MV-4-11 (cell line): ENCODE data around the gene IKZF4.
"Not testable (repeated sequence)": the region's sequence is repeated elsewhere in the genome, so short reads cannot be mapped to it uniquely, and the experiment has no call there.

Experiments used
- DNase-seq: peaks from one replicate; lab custom pipeline; 2025; lab: John Stamatoyannopoulos, UW

Gene IKZF4

GRCh38 chr12:55999522-55999921, 21.3 kb upstream of the IKZF4 start:
- not testable (repeated sequence) for DNase-seq

- DNase-seq = not testable (repeated sequence)
Measured at GRCh38 chr12:55999999-56000540, 20.8 kb upstream of the IKZF4 start.

- no peak for DNase-seq
Measured at GRCh38 chr12:56001487-56002100, 19.2 kb upstream of the IKZF4 start.

- peak; percentile 93 for DNase-seq
Measured at GRCh38 chr12:56003376-56003775, 17.5 kb upstream of the IKZF4 start.

GRCh38 chr12:56004211-56004610, 16.6 kb upstream of the IKZF4 start:
- no peak for DNase-seq

- no peak for DNase-seq
Measured at GRCh38 chr12:56007564-56008559, 13.0 kb upstream of the IKZF4 start.

- no peak for DNase-seq
Measured at GRCh38 chr12:56010111-56010570, 10.7 kb upstream of the IKZF4 start.

- DNase-seq = no peak
Measured at GRCh38 chr12:56011509-56012090, 9.2 kb upstream of the IKZF4 start.

- DNase-seq = no peak
Measured at GRCh38 chr12:56013482-56013881, 7.4 kb upstream of the IKZF4 start.

- DNase-seq = no peak
Measured at GRCh38 chr12:56014205-56014604, 6.6 kb upstream of the IKZF4 start.

GRCh38 chr12:56017181-56017580, 3.7 kb upstream of the IKZF4 start:
- no peak for DNase-seq

GRCh38 chr12:56018356-56018755, 2.5 kb upstream of the IKZF4 start:
- DNase-seq = no peak

- no peak for DNase-seq
Measured at GRCh38 chr12:56021889-56022497, 1.1 kb downstream of the IKZF4 start.

GRCh38 chr12:56028511-56029165, 7.8 kb downstream of the IKZF4 start:
- no peak for DNase-seq

GRCh38 chr12:56029166-56029519, 8.3 kb downstream of the IKZF4 start:
- DNase-seq = no peak

- peak; percentile 50 for DNase-seq
Measured at GRCh38 chr12:56029666-56030293, 8.9 kb downstream of the IKZF4 start.

GRCh38 chr12:56031987-56032386, 11.1 kb downstream of the IKZF4 start:
- no peak for DNase-seq

- no peak for DNase-seq
Measured at GRCh38 chr12:56034586-56035332, 13.9 kb downstream of the IKZF4 start.

GRCh38 chr12:56037161-56037560, 16.3 kb downstream of the IKZF4 start:
- DNase-seq = no peak

- no peak for DNase-seq
Measured at GRCh38 chr12:56038022-56038655, 17.3 kb downstream of the IKZF4 start.
